ENCODE results near the gene MRGPRX4.
A peak's percentile ranks its signal among the peaks of the same experiment; 100 is the strongest.
"Not testable (repeated sequence)": the region's sequence is repeated elsewhere in the genome, so short reads cannot be mapped to it uniquely, and the experiment has no call there.

The MRGPRX4 gene

GRCh38 chr11:18171377-18172000 lies 1.1 kb upstream of the MRGPRX4 start:
- WGBS (ENCODE audit: insufficient coverage, insufficient read length), result no CpG with 5 or more reads among the region's 4 CpGs
- DNase-seq (ENCODE audit: low read depth, low spot score), result peak; percentile 41
- Histone ChIP-seq H3K27me3 (ENCODE audit: control insufficient read depth, insufficient read depth, low read length) (no peaks in the 10 kb centered on the region), H3K4me1 (ENCODE audit: control insufficient read depth, insufficient read depth, low read length) (no peaks in the 10 kb centered on the region), H3K4me3 (ENCODE audit: low read length) (no peak overlapping the region), H3K36me3 (ENCODE audit: control insufficient read depth, insufficient read depth, low read length) (no peaks in the 10 kb centered on the region), H3K27ac (ENCODE audit: low read length) (no peak overlapping the region), H3K9me3 (ENCODE audit: control insufficient read depth, insufficient read depth, low read length) (no peaks in the 10 kb centered on the region)

- H3K4me3 ChIP-seq (ENCODE audit: low read length), result no peak overlapping the region
- no peaks in the 10 kb centered on the region for H3K4me1 ChIP-seq (ENCODE audit: control insufficient read depth, insufficient read depth, low read length)
- no peak for DNase-seq (ENCODE audit: low read depth, low spot score)
- H3K27me3 ChIP-seq (ENCODE audit: control insufficient read depth, insufficient read depth, low read length), result no peaks in the 10 kb centered on the region
- no peaks in the 10 kb centered on the region for H3K9me3 ChIP-seq (ENCODE audit: control insufficient read depth, insufficient read depth, low read length)
- H3K27ac ChIP-seq (ENCODE audit: low read length), result no peak overlapping the region
- no peaks in the 10 kb centered on the region for H3K36me3 ChIP-seq (ENCODE audit: control insufficient read depth, insufficient read depth, low read length)
- WGBS (ENCODE audit: insufficient coverage, insufficient read length), result no CpG with 5 or more reads among the region's 28 CpGs
Observed at GRCh38 chr11:18173225-18173866, 709 bp downstream of the MRGPRX4 start.

- no peaks in the 10 kb centered on the region for H3K27me3 ChIP-seq (ENCODE audit: control insufficient read depth, insufficient read depth, low read length)
- no peaks in the 10 kb centered on the region for H3K4me1 ChIP-seq (ENCODE audit: control insufficient read depth, insufficient read depth, low read length)
- no peak overlapping the region for H3K27ac ChIP-seq (ENCODE audit: low read length)
- H3K9me3 ChIP-seq (ENCODE audit: control insufficient read depth, insufficient read depth, low read length), result no peaks in the 10 kb centered on the region
- no peaks in the 10 kb centered on the region for H3K36me3 ChIP-seq (ENCODE audit: control insufficient read depth, insufficient read depth, low read length)
- WGBS (ENCODE audit: insufficient coverage, insufficient read length), result no CpG with 5 or more reads among the region's 24 CpGs
- no peak overlapping the region for H3K4me3 ChIP-seq (ENCODE audit: low read length)
- DNase-seq (ENCODE audit: low read depth, low spot score), result no peak
Observed at GRCh38 chr11:18188796-18189195, 16.2 kb downstream of the MRGPRX4 start.

GRCh38 chr11:18189476-18190245 lies 17.0 kb downstream of the MRGPRX4 start:
- not testable (repeated sequence) for DNase-seq (ENCODE audit: low read depth, low spot score); H3K9me3 ChIP-seq (ENCODE audit: control insufficient read depth, insufficient read depth, low read length); H3K4me3 ChIP-seq (ENCODE audit: low read length); H3K4me1 ChIP-seq (ENCODE audit: control insufficient read depth, insufficient read depth, low read length); H3K36me3 ChIP-seq (ENCODE audit: control insufficient read depth, insufficient read depth, low read length); H3K27me3 ChIP-seq (ENCODE audit: control insufficient read depth, insufficient read depth, low read length); H3K27ac ChIP-seq (ENCODE audit: low read length)
- WGBS (ENCODE audit: insufficient coverage, insufficient read length), result no CpG with 5 or more reads among the region's 34 CpGs

GRCh38 chr11:18191376-18191775 lies 18.7 kb downstream of the MRGPRX4 start:
- H3K27ac ChIP-seq (ENCODE audit: low read length), result no peak overlapping the region
- H3K4me3 ChIP-seq (ENCODE audit: low read length), result no peak overlapping the region
- DNase-seq (ENCODE audit: low read depth, low spot score), result no peak
- no peaks in the 10 kb centered on the region for H3K27me3 ChIP-seq (ENCODE audit: control insufficient read depth, insufficient read depth, low read length)
- no peaks in the 10 kb centered on the region for H3K9me3 ChIP-seq (ENCODE audit: control insufficient read depth, insufficient read depth, low read length)
- WGBS (ENCODE audit: insufficient coverage, insufficient read length), result no CpG with 5 or more reads among the region's 3 CpGs
- H3K4me1 ChIP-seq (ENCODE audit: control insufficient read depth, insufficient read depth, low read length), result no peaks in the 10 kb centered on the region
- no peaks in the 10 kb centered on the region for H3K36me3 ChIP-seq (ENCODE audit: control insufficient read depth, insufficient read depth, low read length)

GRCh38 chr11:18193010-18193409 lies 20.4 kb downstream of the MRGPRX4 start:
- Histone ChIP-seq H3K27me3 (ENCODE audit: control insufficient read depth, insufficient read depth, low read length) (no peaks in the 10 kb centered on the region), H3K4me3 (ENCODE audit: low read length) (no peak overlapping the region)

GRCh38 chr11:18196532-18196931 lies 23.9 kb downstream of the MRGPRX4 start:
- Histone ChIP-seq H3K4me1 (ENCODE audit: control insufficient read depth, insufficient read depth, low read length) (no peaks in the 10 kb centered on the region), H3K36me3 (ENCODE audit: control insufficient read depth, insufficient read depth, low read length) (no peaks in the 10 kb centered on the region), H3K27ac (ENCODE audit: low read length) (no peak overlapping the region), H3K9me3 (ENCODE audit: control insufficient read depth, insufficient read depth, low read length) (no peaks in the 10 kb centered on the region), H3K4me3 (ENCODE audit: low read length) (no peak overlapping the region), H3K27me3 (ENCODE audit: control insufficient read depth, insufficient read depth, low read length) (no peaks in the 10 kb centered on the region)
- WGBS (ENCODE audit: insufficient coverage, insufficient read length), result no CpG with 5 or more reads among the region's 2 CpGs
- DNase-seq (ENCODE audit: low read depth, low spot score), result no peak

More at GRCh38 chr11:18193010-18193409, 20.4 kb downstream of the MRGPRX4 start:
- no peak overlapping the region for H3K27ac ChIP-seq (ENCODE audit: low read length)
- DNase-seq (ENCODE audit: low read depth, low spot score), result peak; percentile 31
- no peaks in the 10 kb centered on the region for H3K36me3 ChIP-seq (ENCODE audit: control insufficient read depth, insufficient read depth, low read length)
- no peaks in the 10 kb centered on the region for H3K9me3 ChIP-seq (ENCODE audit: control insufficient read depth, insufficient read depth, low read length)
- no peaks in the 10 kb centered on the region for H3K4me1 ChIP-seq (ENCODE audit: control insufficient read depth, insufficient read depth, low read length)
- no CpG with 5 or more reads among the region's 4 CpGs for WGBS (ENCODE audit: insufficient coverage, insufficient read length)

GRCh38 chr11:18197738-18198137 lies 25.1 kb downstream of the MRGPRX4 start:
- not testable (repeated sequence) for H3K4me3 ChIP-seq (ENCODE audit: low read length); DNase-seq (ENCODE audit: low read depth, low spot score); H3K27ac ChIP-seq (ENCODE audit: low read length); H3K36me3 ChIP-seq (ENCODE audit: control insufficient read depth, insufficient read depth, low read length); H3K27me3 ChIP-seq (ENCODE audit: control insufficient read depth, insufficient read depth, low read length); H3K9me3 ChIP-seq (ENCODE audit: control insufficient read depth, insufficient read depth, low read length); H3K4me1 ChIP-seq (ENCODE audit: control insufficient read depth, insufficient read depth, low read length)
- WGBS (ENCODE audit: insufficient coverage, insufficient read length), result no CpG with 5 or more reads among the region's 3 CpGs

- no peak overlapping the region for H3K4me3 ChIP-seq (ENCODE audit: low read length)
- no peak overlapping the region for H3K27ac ChIP-seq (ENCODE audit: low read length)
- H3K4me1 ChIP-seq (ENCODE audit: control insufficient read depth, insufficient read depth, low read length), result no peaks in the 10 kb centered on the region
- H3K9me3 ChIP-seq (ENCODE audit: control insufficient read depth, insufficient read depth, low read length), result no peaks in the 10 kb centered on the region
- no peaks in the 10 kb centered on the region for H3K36me3 ChIP-seq (ENCODE audit: control insufficient read depth, insufficient read depth, low read length)
- H3K27me3 ChIP-seq (ENCODE audit: control insufficient read depth, insufficient read depth, low read length), result no peaks in the 10 kb centered on the region
- peak; percentile 31 for DNase-seq (ENCODE audit: low read depth, low spot score)
- no CpG with 5 or more reads among the region's 6 CpGs for WGBS (ENCODE audit: insufficient coverage, insufficient read length)
Observed at GRCh38 chr11:18203723-18204122, 31.1 kb downstream of the MRGPRX4 start.

- Histone ChIP-seq H3K27ac (ENCODE audit: low read length) (no peak overlapping the region), H3K4me1 (ENCODE audit: control insufficient read depth, insufficient read depth, low read length) (no peaks in the 10 kb centered on the region), H3K4me3 (ENCODE audit: low read length) (no peak overlapping the region), H3K27me3 (ENCODE audit: control insufficient read depth, insufficient read depth, low read length) (no peaks in the 10 kb centered on the region), H3K36me3 (ENCODE audit: control insufficient read depth, insufficient read depth, low read length) (no peaks in the 10 kb centered on the region), H3K9me3 (ENCODE audit: control insufficient read depth, insufficient read depth, low read length) (no peaks in the 10 kb centered on the region)
- no peak for DNase-seq (ENCODE audit: low read depth, low spot score)
- no CpG with 5 or more reads among the region's 3 CpGs for WGBS (ENCODE audit: insufficient coverage, insufficient read length)
Observed at GRCh38 chr11:18204220-18204619, 31.6 kb downstream of the MRGPRX4 start.

Data from iPS DF 6.9 (cell line).